Mesothelial cell of epicardium (in vitro differentiated cells): Measurements from ENCODE around the gene TMIGD2. TPM values are rescaled to one million over a fixed set of nuclear protein-coding genes. Genes with fewer than 3 reads are reported as not detected.

Source experiments
- DNase-seq, 2 experiments: peaks; one replicate each; pipeline ENCODE4 v3.0.0; 2021; ENCODE audit warnings: low spot score in 2 of 2; ENCODE audit not compliant: unreplicated experiment in 2 of 2
- H3K27ac Mint-ChIP-seq: 2 replicates; pipeline ENCODE4 v1.8.0; 2021; ENCODE audit warnings: mixed read lengths
- H3K27me3 Mint-ChIP-seq: 2 replicates; pipeline ENCODE4 v1.8.0; 2021; ENCODE audit warnings: low read depth, mixed read lengths
- H3K36me3 Mint-ChIP-seq: 2 replicates; pipeline ENCODE4 v1.8.0; 2021; ENCODE audit warnings: mixed read lengths
- H3K4me1 Mint-ChIP-seq: 2 replicates; pipeline ENCODE4 v1.8.0; 2021; ENCODE audit warnings: mixed read lengths
- H3K4me3 Mint-ChIP-seq: 2 replicates; pipeline ENCODE4 v1.8.0; 2021; ENCODE audit warnings: mild to moderate bottlenecking, moderate library complexity, mixed read lengths
- H3K9me3 Mint-ChIP-seq: 2 replicates; pipeline ENCODE4 v1.8.0; 2021; ENCODE audit warnings: mixed read lengths
- CTCF ChIP-seq: fragments of 200-600 bp; sonication (generic); IDR thresholded peaks from one replicate; pipeline ENCODE4 v1.5.0; 2021; ENCODE audit warnings: antibody characterized with exemption; ENCODE audit not compliant: unreplicated experiment
- total RNA-seq: library from RNA; stranded (reverse); gene quantifications from 3 replicates; pipeline ENCODE4 v1.2.1, GENCODE V29; 2021

Gene TMIGD2
- total RNA-seq, 1 donor from 2014 or later: not detected

DNA sequence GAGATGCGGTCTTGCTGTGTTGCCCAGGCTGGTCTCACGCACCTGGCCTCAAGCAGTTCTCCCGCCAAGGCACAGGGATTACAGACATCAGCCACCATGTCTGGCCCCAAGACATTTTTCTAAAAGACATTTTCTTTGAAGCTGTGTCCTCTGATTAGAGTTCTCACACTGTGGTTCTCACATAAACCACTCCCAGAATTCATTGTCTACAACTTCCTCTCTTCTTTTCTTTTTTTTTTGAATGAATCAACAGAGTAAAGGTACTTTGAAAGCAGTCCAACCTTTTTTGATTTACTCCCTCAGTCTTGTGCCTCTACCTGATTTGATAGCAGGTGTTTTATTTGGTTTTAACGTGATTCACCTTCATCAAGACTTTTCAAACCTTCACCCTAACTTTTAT, 37.4 kb downstream of the TMIGD2 start:
- Mint-ChIP-seq H3K4me1 (no peaks in the 10 kb centered on the region), H3K9me3 (no peaks in the 10 kb centered on the region), H3K4me3 (no peak overlapping the region), H3K36me3 (peaks cover 16% of the 10 kb centered on the region), H3K27me3 (no peaks in the 10 kb centered on the region), H3K27ac (no peak overlapping the region)
- no peak for DNase-seq
- TF ChIP-seq CTCF: no peak

- TF ChIP-seq CTCF: no peak
- Mint-ChIP-seq H3K27me3 (no peaks in the 10 kb centered on the region), H3K27ac (no peak overlapping the region), H3K36me3 (peaks cover 17% of the 10 kb centered on the region), H3K4me1 (no peaks in the 10 kb centered on the region), H3K4me3 (no peak overlapping the region), H3K9me3 (no peaks in the 10 kb centered on the region)
- no peak for DNase-seq
Measured at GRCh38 chr19:4260613-4261191, 41.5 kb downstream of the TMIGD2 start.

DNA sequence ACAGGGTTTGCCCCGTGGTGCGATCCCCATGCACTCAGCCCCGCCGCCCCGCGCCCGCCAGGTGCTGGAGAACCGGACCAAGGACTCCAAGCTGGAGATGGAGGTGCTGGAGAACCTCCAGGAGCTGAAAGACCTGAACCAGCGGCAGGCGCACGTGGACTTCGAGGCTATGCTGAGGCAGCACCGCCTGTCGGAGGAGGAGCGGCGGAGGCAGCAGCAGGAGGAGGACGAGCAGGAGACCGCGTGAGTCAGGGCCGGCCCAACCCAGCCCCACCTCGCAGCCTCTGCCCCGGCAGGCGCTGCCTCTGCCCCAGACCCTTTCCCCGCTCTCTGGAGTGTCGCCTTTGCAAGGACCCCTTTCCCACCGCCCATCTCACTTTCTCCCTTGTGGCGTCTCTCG, 44.0 kb downstream of the TMIGD2 start:
- no peak for DNase-seq
- Mint-ChIP-seq H3K4me1 (no peaks in the 10 kb centered on the region), H3K4me3 (no peak overlapping the region), H3K27ac (no peak overlapping the region), H3K27me3 (no peaks in the 10 kb centered on the region), H3K9me3 (peaks cover 5% of the 10 kb centered on the region), H3K36me3 (peaks cover 30% of the 10 kb centered on the region)
- no peak for TF ChIP-seq CTCF

DNA sequence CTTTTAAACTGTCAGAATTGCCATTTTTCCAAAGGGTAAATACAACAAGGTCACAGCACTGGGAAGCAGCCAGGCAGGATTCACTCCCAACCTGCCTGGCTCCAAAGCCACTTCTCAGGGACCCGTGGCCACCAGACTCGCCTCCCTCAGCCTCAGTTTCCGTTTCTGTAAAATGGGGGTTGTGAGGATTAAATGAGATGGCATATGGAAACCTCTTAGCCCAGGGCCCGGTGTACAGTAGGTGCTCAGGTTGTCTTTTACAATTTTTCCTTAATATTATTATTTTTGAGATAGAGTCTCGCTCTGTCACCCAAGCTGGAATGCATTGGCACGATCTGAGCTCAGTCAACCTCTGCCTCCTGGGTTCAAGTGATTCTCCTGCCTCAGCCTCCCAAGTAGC, 45.2 kb downstream of the TMIGD2 start:
- no peaks in the 10 kb centered on the region for H3K4me1 Mint-ChIP-seq
- peaks cover 38% of the 10 kb centered on the region for H3K36me3 Mint-ChIP-seq
- no peak for DNase-seq
- no peak for TF ChIP-seq CTCF
- no peak overlapping the region for H3K4me3 Mint-ChIP-seq
- no peaks in the 10 kb centered on the region for H3K27me3 Mint-ChIP-seq
- peaks cover 5% of the 10 kb centered on the region for H3K9me3 Mint-ChIP-seq
- H3K27ac Mint-ChIP-seq: no peak overlapping the region

DNA sequence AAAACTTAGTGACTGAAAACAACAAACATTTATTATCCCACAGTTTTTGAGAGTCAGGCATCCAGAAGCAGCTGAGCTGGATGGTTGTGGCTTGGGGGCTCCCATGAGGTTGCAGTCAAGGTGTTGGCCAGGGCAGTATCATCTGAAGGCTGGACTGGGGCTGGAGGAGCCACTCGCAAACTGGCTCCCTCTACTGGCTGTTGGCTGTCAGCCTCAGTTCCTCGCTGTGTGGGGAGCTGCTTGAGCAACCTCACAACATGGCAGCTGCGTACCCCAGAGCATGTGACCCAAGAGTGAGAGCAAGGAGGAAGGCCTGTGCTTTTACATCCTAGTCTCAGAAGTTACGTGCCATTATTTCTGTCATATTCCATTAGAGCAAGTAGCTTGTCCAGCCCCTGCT, 45.6 kb downstream of the TMIGD2 start:
- Mint-ChIP-seq H3K36me3 (peaks cover 41% of the 10 kb centered on the region), H3K4me3 (no peak overlapping the region), H3K27me3 (no peaks in the 10 kb centered on the region), H3K4me1 (no peaks in the 10 kb centered on the region), H3K9me3 (peaks cover 5% of the 10 kb centered on the region), H3K27ac (no peak overlapping the region)
- DNase-seq: no peak
- TF ChIP-seq CTCF: no peak
